HG03442 (cell line): ENCODE data around the gene PARP8.

Experiments used
- ATAC-seq: cut with Tn5 transposase; IDR thresholded peaks from one replicate; pipeline ENCODE4 v1.9.1; 2021; ENCODE audit warnings: mild to moderate bottlenecking, moderate library complexity; ENCODE audit not compliant: unreplicated experiment

Gene PARP8

GRCh38 chr5:50832657-50833284 is 166.3 kb downstream of the PARP8 start:
- ATAC-seq = no peak

- no peak for ATAC-seq
Measured at GRCh38 chr5:50836356-50836755, 169.9 kb downstream of the PARP8 start.

- ATAC-seq = no peak
Measured at GRCh38 chr5:50839472-50839871, 173.0 kb downstream of the PARP8 start.

- no peak for ATAC-seq
Measured at GRCh38 chr5:50843091-50843490, 176.7 kb downstream of the PARP8 start.

GRCh38 chr5:50846261-50846660 is 179.8 kb downstream of the PARP8 start:
- ATAC-seq = no peak

GRCh38 chr5:50849554-50849953 is 183.1 kb downstream of the PARP8 start:
- ATAC-seq = no peak

- peak; percentile 64 for ATAC-seq
Measured at GRCh38 chr5:50853151-50853550, 186.7 kb downstream of the PARP8 start.

GRCh38 chr5:50854082-50854481 is 187.6 kb downstream of the PARP8 start:
- no peak for ATAC-seq

GRCh38 chr5:50855001-50855400 is 188.6 kb downstream of the PARP8 start:
- ATAC-seq = no peak

- peak; percentile 82 for ATAC-seq
Measured at GRCh38 chr5:50856401-50857119, 190.1 kb downstream of the PARP8 start.

- ATAC-seq = no peak
Measured at GRCh38 chr5:50863534-50864170, 197.2 kb downstream of the PARP8 start.

GRCh38 chr5:50864466-50864865 is 198.0 kb downstream of the PARP8 start:
- no peak for ATAC-seq

GRCh38 chr5:50866415-50866814 is 200.0 kb downstream of the PARP8 start:
- ATAC-seq = no peak

GRCh38 chr5:50867140-50867539 is 200.7 kb downstream of the PARP8 start:
- ATAC-seq = no peak

GRCh38 chr5:50873595-50874277 is 207.3 kb downstream of the PARP8 start:
- no peak for ATAC-seq

GRCh38 chr5:50874306-50875001 is 208.0 kb downstream of the PARP8 start:
- no peak for ATAC-seq

- ATAC-seq = no peak
Measured at GRCh38 chr5:50875002-50875344, 208.5 kb downstream of the PARP8 start.

GRCh38 chr5:50878470-50878869 is 212.0 kb downstream of the PARP8 start:
- ATAC-seq = no peak

- no peak for ATAC-seq
Measured at GRCh38 chr5:50881407-50881806, 215.0 kb downstream of the PARP8 start.

GRCh38 chr5:50886657-50887345 is 220.4 kb downstream of the PARP8 start:
- ATAC-seq = no peak
